SK-N-MC (cell line): ENCODE data around the gene ANKRD9.
A peak's percentile ranks its signal among the peaks of the same experiment; 100 is the strongest.
"Not testable (repeated sequence)": the region's sequence is repeated elsewhere in the genome, so short reads cannot be mapped to it uniquely, and the experiment has no call there.

Experiments used
- DNase-seq: peaks from one replicate; pipeline ENCODE4 v3.0.0-alpha.2; 2011; ENCODE audit warnings: low read depth, low spot score
- H3K27ac ChIP-seq: fragments of 200-600 bp; sonication (generic); 2 replicates; pipeline ENCODE4 v1.5.1; 2016; ENCODE audit warnings: mixed run types
- H3K36me3 ChIP-seq: fragments of 200-600 bp; sonication (generic); 2 replicates; pipeline ENCODE4 v1.6.1; 2017; ENCODE audit warnings: antibody characterized with exemption, low read length, mixed read lengths; ENCODE audit not compliant: insufficient read depth
- H3K4me3 ChIP-seq: fragments of 200-600 bp; sonication (generic); 2 replicates; pipeline ENCODE4 v1.5.1; 2016
- H3K9ac ChIP-seq: fragments of 200-600 bp; sonication (generic); 2 replicates; pipeline ENCODE4 v1.8.0; 2017; ENCODE audit warnings: mixed run types, mixed read lengths; ENCODE audit not compliant: insufficient read length
- H3K9me3 ChIP-seq: fragments of 200-600 bp; sonication (generic); 2 replicates; pipeline ENCODE4 v1.6.1; 2017; ENCODE audit warnings: low read depth, mild to moderate bottlenecking, antibody characterized with exemption, low read length, moderate library complexity, mixed read lengths
- EZH2 ChIP-seq: fragments of 200-600 bp; sonication (generic); IDR thresholded peaks from one replicate; pipeline ENCODE4 v1.6.1; 2017; ENCODE audit warnings: antibody characterized with exemption
- FOXP2 ChIP-seq: optimal IDR thresholded peaks from 2 replicates; pipeline ENCODE3; 2011; ENCODE audit warnings: mild to moderate bottlenecking, moderate library complexity; ENCODE audit not compliant: insufficient read depth; ENCODE audit errors: extremely low read length, control extremely low read depth
- POLR2AphosphoS5 ChIP-seq: IDR thresholded peaks from 2 replicates; pipeline ENCODE4 v1.6.1; 2012; ENCODE audit warnings: mild to moderate bottlenecking, low read depth, low read length, borderline replicate concordance

The ANKRD9 gene

GRCh38 chr14:102548616-102549240 is 39.2 kb upstream of the ANKRD9 start:
- no peaks in the 10 kb centered on the region for H3K9me3 ChIP-seq
- peak overlapping the region; percentile 69 for H3K4me3 ChIP-seq
- H3K36me3 ChIP-seq: no peaks in the 10 kb centered on the region; the same call in 1 of the 2 replicates
- peak; percentile 88 for DNase-seq
- H3K27ac ChIP-seq: peak overlapping the region; percentile 99
- TF ChIP-seq POLR2AphosphoS5 (no peak), EZH2 (no peak), FOXP2 (peak; percentile 86)
- H3K9ac ChIP-seq: peak overlapping the region; percentile 17

GRCh38 chr14:102545461-102546265 is 36.1 kb upstream of the ANKRD9 start:
- Histone ChIP-seq H3K9ac (peak overlapping the region; percentile 85), H3K9me3 (no peaks in the 10 kb centered on the region), H3K27ac (peak overlapping the region; percentile 99), H3K4me3 (peak overlapping the region; percentile 74), H3K36me3 (no peaks in the 10 kb centered on the region)
- TF ChIP-seq EZH2 (no peak), FOXP2 (peak; percentile 94), POLR2AphosphoS5 (peak; percentile 83)
- DNase-seq: peak; percentile 88

DNA sequence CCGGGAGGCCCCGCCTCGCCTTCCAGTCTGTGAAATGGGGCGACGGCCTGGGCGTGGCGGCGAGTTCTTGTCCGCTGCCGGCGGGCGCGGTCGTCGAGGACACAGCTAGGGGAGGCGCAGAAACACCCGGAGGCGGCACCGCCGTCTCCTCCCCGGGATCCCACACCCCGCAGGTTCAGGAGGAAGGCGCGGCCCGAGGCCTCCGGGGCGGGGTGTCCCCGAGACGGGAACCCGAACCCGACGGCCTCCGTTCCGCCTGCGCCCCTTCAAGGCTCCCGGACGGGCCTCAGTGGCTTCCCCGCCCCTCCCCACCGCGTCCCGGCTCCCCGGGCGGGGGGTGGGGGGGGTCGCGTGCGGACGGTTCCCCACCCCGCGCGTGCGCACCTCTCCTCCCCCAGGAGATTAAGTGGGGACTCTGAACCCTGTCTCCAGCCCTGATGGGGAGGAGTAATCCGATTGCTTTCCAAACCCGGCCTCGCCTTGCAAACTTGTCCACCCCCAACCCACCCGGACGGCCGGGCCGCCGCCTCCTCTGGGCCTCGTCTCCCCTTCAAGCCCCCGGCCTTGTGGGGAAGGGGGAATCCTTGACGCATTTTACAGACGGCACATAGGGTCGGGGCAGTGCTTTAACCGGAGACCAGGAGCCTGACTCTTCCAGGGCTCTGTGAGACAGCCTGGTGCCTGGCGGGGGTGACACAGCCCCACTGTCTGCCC is 35.3 kb upstream of the ANKRD9 start:
- peak overlapping the region; percentile 74 for H3K4me3 ChIP-seq
- no peaks in the 10 kb centered on the region for H3K9me3 ChIP-seq
- no peaks in the 10 kb centered on the region for H3K36me3 ChIP-seq
- TF ChIP-seq POLR2AphosphoS5 (no peak), EZH2 (no peak), FOXP2 (no peak)
- H3K27ac ChIP-seq: peak overlapping the region; percentile 99
- no peak for DNase-seq
- peak overlapping the region; percentile 85 for H3K9ac ChIP-seq

DNA sequence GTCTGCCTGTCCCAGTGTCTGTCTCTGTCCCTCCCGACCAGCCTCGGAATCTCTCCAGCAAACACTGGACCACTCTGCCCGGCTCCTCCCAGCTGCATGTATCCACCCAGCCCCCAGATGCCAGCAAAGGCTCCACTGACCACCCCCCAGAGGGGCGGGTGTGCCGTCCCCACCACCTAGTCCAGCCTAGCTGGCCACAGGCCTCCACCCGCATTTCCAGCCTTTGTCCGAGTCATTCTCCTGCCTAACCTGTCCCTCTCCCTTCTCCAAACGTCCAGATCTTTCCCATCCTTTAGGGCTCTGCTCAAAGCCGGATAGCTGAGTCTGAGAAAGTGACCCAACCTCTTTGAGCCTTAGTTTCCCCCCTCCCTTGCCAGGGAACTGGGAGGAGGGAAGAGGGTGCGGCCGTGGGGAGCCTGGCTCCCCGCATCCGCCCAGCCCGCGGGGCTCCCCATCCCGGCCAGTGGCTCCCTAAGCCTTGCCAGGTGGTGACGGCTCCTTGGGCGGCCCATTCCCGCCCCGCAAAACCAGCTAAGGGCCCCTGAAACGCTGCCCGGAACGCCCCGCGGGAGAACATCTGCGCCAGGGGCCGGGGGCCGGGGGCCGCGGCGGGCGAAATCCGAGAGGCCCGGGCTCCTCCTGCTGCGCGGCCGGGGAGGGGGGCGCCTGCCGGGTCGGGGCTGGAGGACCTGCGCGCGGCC is 34.6 kb upstream of the ANKRD9 start:
- DNase-seq: no peak
- Histone ChIP-seq H3K9ac (no peak overlapping the region), H3K9me3 (no peaks in the 10 kb centered on the region), H3K27ac (peak overlapping the region; percentile 99), H3K4me3 (no peak overlapping the region), H3K36me3 (no peaks in the 10 kb centered on the region)
- no peak for TF ChIP-seq FOXP2
- TF ChIP-seq EZH2: no peak
- TF ChIP-seq POLR2AphosphoS5: no peak

DNA sequence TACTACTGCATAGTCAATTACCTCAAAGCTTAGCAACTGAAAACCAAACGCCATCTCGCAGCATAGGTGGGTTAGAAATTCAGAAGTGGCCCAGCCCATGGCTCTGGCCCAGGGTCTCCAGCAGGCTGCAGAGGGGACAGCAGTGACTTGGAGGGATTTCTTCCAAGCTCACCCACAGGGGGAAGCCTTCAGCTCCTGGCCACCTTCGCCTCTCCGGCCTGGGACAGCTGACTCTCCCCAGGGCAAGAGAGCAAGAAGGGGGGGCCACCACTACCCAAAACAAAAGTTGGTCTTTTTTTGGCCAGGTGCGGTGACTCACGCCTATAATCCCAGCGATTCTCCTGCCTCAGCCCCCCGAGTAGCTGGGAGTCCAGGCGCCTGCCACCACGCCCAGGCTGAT is 32.2 kb upstream of the ANKRD9 start:
- no peak overlapping the region for H3K9ac ChIP-seq
- TF ChIP-seq FOXP2 (no peak), EZH2 (no peak), POLR2AphosphoS5 (no peak)
- no peak for DNase-seq
- no peaks in the 10 kb centered on the region for H3K9me3 ChIP-seq
- no peak overlapping the region for H3K4me3 ChIP-seq
- H3K27ac ChIP-seq: peak overlapping the region; percentile 84
- no peaks in the 10 kb centered on the region for H3K36me3 ChIP-seq

DNA sequence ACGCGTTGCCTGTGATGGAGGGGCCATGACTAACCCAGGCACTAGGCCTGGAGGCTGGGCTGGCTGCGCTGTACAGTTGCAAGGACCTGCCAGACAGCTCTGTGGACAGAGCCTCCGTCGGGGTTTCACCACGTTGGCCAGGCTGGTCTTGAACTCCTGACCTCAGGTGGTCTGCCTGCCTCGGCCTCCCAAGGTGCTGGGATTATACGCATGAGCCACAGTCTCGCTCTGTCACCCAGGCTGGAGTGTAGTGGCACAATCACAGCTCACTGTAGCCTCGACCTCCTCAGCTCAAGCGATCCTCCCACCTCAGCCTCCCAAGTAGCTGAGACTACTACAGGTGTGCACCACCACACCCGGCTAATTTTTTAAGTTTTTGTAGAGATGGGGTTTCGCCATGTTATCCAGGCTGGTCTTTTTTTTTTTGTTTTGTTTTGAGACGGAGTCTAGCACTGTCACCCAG is 31.5 kb upstream of the ANKRD9 start:
- Histone ChIP-seq H3K9ac (peak overlapping the region; percentile 73), H3K27ac (peak overlapping the region; percentile 97), H3K4me3 (peak overlapping the region; percentile 67)
- not testable (repeated sequence) for H3K9me3 ChIP-seq, H3K36me3 ChIP-seq, DNase-seq

GRCh38 chr14:102540315-102541028 is 30.9 kb upstream of the ANKRD9 start:
- Histone ChIP-seq H3K9ac (peak overlapping the region; percentile 73), H3K4me3 (peak overlapping the region; percentile 67), H3K36me3 (no peaks in the 10 kb centered on the region), H3K27ac (peak overlapping the region; percentile 97), H3K9me3 (no peaks in the 10 kb centered on the region)
- DNase-seq: peak; percentile 48
- TF ChIP-seq POLR2AphosphoS5 (peak; percentile 73), FOXP2 (no peak), EZH2 (no peak)
